Medulla oblongata (tissue), 1 donor: ENCODE data around the gene GNB5.
"Not testable (repeated sequence)": the region's sequence is repeated elsewhere in the genome, so short reads cannot be mapped to it uniquely, and the experiment has no call there.

ENCODE experiments used
- DNase-seq: peaks from one replicate; pipeline ENCODE4 v3.0.0-alpha.2; 2015; ENCODE audit errors: extremely low spot score

GNB5 gene

GRCh38 chr15:52170199-52170598 lies 21.0 kb downstream of the GNB5 start:
- DNase-seq: not testable (repeated sequence)

GRCh38 chr15:52165494-52166131 lies 25.6 kb downstream of the GNB5 start:
- not testable (repeated sequence) for DNase-seq

- no peak for DNase-seq
These were observed 26.4 kb downstream of the GNB5 start for GRCh38 chr15:52164631-52165265.

DNA sequence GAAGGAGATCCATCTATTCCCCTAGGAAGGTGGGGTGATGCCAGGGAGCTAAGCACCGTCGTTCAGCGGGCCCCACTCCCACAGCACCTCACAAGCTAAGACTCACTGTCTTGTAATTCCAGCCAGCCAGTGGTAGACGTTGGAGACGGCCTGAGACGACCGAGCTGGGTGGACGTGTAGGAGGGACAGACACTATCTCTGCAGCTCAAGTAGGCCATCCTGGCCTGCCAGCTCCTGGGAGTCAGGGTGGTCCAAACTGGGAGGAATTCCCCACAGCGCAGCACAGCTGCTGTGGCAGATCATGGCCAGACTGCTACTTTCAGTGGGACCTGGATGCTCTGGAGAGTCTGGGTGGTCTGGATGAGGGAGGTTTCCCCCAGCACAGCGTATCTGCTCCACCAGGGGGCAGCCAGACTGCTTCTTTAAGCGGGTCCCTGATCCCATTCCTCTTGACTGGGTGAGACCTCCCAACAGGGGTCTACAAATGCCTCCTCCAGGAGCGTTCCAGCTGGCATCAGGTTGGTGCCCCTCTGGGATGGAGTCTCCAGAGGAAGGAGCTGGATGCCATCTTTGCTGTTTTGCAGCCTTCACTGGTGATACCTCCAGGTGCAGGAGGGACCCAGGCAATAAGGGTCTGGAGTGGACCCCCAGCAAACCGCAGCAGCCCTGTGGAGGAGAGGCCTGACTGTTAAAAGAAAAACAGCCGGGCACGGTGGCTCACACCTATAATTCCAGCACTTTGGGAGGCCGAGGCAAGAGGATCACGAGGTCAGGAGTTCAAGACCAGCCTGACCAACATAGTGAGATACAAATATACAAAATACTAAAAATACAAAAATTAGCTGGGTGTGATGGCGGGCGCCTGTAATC lies 27.6 kb downstream of the GNB5 start:
- DNase-seq: no peak

DNA sequence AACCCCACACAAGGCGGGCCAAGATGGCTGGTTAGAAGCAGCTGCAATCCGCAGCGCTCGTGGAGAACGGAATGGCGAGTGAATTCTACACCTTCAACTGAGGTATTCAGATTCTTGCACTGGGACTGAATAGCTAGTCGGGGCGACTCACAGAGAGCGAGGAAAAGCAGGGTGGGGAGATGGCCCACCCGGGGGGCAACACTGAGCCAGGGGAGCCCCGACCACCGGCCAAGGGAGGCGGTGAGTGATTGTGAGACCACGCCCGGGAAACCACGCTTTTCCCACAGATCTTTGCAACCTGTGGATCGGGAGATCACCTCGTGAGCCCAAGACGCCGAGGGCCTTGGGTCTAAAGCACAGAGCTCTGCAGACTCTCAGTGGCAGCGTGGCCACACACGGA lies 28.3 kb downstream of the GNB5 start:
- DNase-seq: no peak

GRCh38 chr15:52162260-52162659 lies 28.9 kb downstream of the GNB5 start:
- no peak for DNase-seq

DNA sequence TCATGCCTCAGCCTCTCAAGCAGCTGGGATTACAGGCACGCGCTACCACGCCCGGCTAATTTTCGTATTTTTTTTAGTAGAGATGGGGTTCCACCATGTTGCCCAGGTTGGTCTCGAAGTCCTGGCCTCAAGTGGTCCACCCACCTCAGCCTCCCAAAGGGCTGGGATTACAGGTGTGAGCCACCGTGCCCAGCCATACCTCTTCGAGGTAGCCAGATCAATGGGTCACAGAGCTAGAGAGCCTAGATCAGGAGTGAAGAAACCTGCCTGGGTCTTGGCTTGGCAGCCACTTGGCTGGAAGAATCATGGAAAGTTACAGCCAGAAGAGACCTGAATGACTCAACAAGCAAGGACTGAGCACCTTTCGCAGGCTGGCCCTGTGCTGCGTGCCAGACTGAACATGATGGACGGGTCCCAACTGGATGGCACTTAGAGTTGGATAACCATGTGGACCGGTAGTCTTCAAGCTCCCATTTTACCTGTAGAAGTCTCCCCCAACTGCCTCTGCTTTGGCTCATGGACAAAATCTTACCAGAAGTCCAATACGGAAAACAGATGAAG lies 29.7 kb downstream of the GNB5 start:
- DNase-seq: no peak

- no peak for DNase-seq
These were observed 31.5 kb downstream of the GNB5 start for GRCh38 chr15:52159645-52160044.

- no peak for DNase-seq
These were observed 33.0 kb downstream of the GNB5 start for GRCh38 chr15:52158084-52158765.

DNA sequence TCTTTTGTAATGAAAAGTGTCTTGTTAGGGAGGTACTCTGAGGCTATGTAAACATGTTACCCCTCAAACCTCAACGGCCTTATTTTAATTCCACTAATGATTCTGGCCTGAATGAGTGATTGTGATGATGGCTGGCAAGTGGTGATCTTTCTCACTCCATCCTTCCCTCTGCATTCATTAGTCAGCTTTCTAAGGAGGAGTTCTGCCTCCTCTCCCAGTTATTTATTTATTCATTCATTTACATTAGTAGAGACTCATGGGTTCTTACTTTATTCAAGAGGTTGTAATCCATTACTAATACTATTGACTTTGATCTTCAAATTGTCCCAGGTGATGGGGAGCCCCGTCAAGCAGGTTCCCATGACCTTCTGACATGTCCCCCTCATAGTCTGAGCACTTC lies 35.3 kb downstream of the GNB5 start:
- no peak for DNase-seq

DNA sequence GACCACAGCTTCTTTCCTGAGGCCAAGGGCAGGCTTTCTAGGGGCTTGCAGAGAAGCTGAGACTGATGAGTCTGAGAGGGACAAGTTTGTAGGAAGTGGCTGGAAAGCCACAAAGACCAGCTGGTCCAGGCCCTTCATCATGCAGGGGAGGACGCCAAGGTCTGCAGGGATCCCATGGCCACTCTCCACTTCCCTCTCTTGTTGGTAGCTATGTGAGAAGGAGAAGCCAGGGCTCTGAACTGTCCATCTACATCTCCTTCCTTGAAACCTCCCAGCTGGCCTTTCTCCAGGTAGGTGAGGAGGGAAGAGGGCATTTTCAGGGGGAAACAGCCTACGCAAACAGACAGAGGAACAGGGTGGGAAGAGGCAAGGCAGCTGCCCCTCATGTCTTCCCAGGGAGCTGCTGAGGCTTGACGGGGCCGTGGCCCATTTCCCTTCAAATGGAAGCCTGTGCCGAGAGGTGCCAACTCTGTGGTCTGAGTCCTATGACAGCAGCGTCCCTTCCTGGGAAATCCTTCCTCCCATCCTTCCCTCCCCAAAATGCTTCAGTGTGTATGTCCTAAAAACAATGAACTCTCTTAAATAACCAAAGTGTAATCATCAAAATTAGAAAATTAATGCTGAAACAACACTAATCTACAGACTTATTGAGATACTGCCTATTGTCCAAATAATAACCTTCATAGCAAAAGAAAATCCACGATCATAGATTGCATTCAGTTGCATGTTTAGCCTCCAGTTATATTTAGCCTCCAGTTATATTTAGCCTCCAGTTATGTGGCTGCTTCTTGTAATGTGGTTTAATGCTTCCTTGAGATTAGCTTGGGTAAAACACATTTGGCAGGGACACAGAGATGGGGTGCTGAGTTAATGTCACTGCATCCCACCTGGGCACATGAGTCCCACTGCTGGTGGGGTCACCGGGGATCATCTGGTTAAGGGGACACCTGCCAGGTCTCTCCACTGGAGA lies 36.0 kb downstream of the GNB5 start:
- DNase-seq: no peak

DNA sequence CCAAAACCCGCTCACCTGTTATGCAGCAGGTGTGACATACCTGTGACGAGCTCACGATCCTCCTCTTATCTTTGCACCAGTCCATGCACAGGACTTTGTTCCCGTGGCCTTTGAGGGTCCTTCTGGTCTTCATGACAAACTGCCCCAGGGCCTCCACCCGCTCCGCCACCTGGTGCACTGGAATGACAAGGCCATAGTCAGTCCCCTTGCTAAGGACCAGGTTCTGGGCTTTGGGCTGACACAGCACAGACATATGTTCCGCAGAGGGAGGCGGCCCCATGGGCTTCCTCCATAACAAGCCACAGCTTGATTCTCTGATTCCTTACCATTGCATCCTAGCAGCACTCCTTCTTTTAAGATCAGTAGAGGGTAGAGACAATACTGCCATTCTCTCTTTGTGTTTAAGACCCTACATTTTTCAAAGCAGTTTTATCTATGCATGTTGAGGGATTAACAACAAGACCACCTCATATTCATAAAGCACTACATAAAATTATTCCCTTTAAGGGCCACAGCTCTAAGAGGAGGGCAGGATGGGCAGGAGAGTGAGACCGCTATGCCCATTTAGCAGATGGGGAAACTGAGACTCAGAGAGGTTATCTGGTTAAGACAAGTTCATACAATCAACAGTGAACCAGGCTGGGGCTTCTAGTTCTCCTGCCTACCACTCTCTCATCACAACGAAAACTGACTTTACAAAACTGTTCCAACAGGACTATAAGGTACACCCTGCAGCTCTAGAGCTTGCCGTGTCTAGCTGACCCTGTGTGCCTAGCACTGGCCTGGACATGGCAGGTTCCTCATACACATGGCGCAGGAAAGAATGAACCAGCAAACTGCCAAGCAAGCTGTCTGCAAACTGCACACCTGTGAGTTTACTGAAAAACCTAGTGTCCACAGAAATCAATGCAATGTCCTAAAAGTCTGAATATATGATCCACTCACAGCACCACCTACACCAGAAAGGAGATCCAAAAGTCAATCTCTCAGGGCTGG lies 37.0 kb downstream of the GNB5 start:
- DNase-seq: no peak

DNA sequence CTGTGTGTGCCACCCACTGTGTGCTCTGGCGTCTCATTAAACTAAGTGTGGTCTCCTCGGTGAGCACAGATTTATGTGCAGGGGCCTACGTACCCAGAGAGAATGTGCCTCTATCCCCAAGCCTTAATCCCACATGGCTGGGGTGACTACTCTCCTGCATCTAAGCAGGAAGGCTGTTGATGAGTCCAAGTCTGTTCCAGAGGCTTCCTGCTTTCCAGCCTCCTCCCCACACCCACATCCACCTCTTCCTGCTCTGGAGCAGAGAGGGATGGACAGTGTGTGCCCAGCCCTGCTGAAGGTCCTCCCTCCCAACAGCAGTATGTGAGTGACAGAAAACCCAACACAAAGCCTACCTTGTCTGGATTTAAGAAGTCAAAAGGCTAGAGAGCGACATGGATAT lies 39.8 kb downstream of the GNB5 start:
- no peak for DNase-seq

- no peak for DNase-seq
These were observed 40.3 kb downstream of the GNB5 start for GRCh38 chr15:52150871-52151270.

- DNase-seq: no peak
These were observed 41.0 kb downstream of the GNB5 start for GRCh38 chr15:52150043-52150825.

- no peak for DNase-seq
These were observed 42.8 kb downstream of the GNB5 start for GRCh38 chr15:52148403-52148802.

- DNase-seq: no peak
These were observed 44.4 kb downstream of the GNB5 start for GRCh38 chr15:52146776-52147175.

GRCh38 chr15:52146261-52146660 lies 44.9 kb downstream of the GNB5 start:
- no peak for DNase-seq
